Prostate gland (tissue), 2 donors: ENCODE data around the gene SGSM2. TPM values are rescaled to one million over a fixed set of nuclear protein-coding genes. Genes with fewer than 3 reads are reported as not detected.

Experiments used
- DNase-seq: peaks from one replicate; pipeline ENCODE4 v3.0.0-alpha.2; 2019; ENCODE audit warnings: low spot score
- H3K27ac ChIP-seq, 2 donors: fragments of 200-600 bp; sonication (generic); 2 replicates each; pipeline ENCODE4 v1.5.1; 2017 to 2019
- H3K27me3 ChIP-seq: fragments of 200-600 bp; sonication (generic); replicated peaks from 2 replicates; pipeline ENCODE4 v1.5.1; 2019; ENCODE audit not compliant: insufficient read depth
- H3K36me3 ChIP-seq, 2 donors: fragments of 200-600 bp; sonication (generic); 1 replicate in 1 of 2; 2 replicates in 1 of 2; pipeline versions ENCODE4 v1.5.1 to v1.8.1; 2017 to 2019
- H3K4me1 ChIP-seq: fragments of 200-600 bp; sonication (generic); replicated peaks from 2 replicates; pipeline ENCODE4 v1.5.1; 2019
- H3K4me3 ChIP-seq, 2 donors: fragments of 200-600 bp; sonication (generic); 2 replicates each; pipeline ENCODE4 v1.5.1; 2017 to 2019
- H3K9me3 ChIP-seq: fragments of 200-600 bp; sonication (generic); 2 replicates; pipeline ENCODE4 v1.5.1; 2017
- CTCF ChIP-seq, 4 experiments: fragments of 200-600 bp in 2 of 4; fragments of 450-650 bp in 2 of 4; sonication (generic) in 2 of 4; IDR thresholded peaks; 1 replicate in 3 of 4; 2 replicates in 1 of 4; pipeline ENCODE4 v1.5.1; 2016 to 2019; ENCODE audit warnings: antibody characterized with exemption in 4 of 4, mild to moderate bottlenecking in 2 of 4, moderate library complexity in 2 of 4
- POLR2A ChIP-seq: fragments of 450-650 bp; IDR thresholded peaks from one replicate; pipeline ENCODE4 v1.6.1; 2016; ENCODE audit warnings: antibody characterized with exemption, mild to moderate bottlenecking
- POLR2AphosphoS5 ChIP-seq: sonication (generic); formaldehyde crosslinking; IDR thresholded peaks from one replicate; pipeline ENCODE4 v1.6.1; 2017; ENCODE audit warnings: antibody characterized with exemption
- WGBS: methylation state at CpG from one replicate; pipeline ENCODE4 v1.1.5; 2018; 5-methylcytosine and 5-hydroxymethylcytosine counted together
- intact Hi-C: fragments of 100-400 bp; cut with DNase I; formaldehyde crosslinking; loops from one replicate; pipeline ENCODE4 v1.14.2; 2022
- total RNA-seq, 2 donors: library from RNA; depleted of rRNA; stranded (reverse); fragments of >200 nt; gene quantifications; one replicate each; pipeline ENCODE4 v1.1.0, GENCODE V29; 2016

Gene SGSM2
- total RNA-seq, 2 donors from 2014 or later = 118 to 172 TPM

DNA sequence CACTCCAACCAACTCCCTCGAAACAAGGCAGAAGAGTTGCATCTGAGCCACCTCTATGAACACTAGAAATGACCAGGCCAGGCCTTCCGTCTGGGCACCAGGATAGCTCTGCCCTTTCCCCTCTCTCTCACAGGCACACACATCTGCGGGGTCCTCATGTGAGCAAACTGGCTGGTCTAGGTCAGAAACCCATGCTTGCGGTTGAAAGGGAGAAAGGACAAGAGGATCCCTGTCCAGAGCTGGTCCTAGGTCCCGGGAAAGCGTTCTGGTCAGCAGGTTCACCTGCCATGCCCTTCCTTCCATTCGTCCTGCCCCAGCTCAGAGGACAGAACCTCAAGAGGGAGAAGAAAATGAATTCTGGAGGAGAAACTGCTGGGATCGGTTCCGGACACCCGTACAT is 60.9 kb downstream of the SGSM2 start:
- no peak for TF ChIP-seq POLR2AphosphoS5
- no peak for TF ChIP-seq CTCF (IDR thresholded peaks at IDR 0.05)
- no peak for TF ChIP-seq POLR2A
- DNase-seq = no peak
- peak overlapping the region in 1 of 2 donors; percentile 94 for H3K4me3 ChIP-seq
- no peaks in the 10 kb centered on the region for H3K27me3 ChIP-seq
- intact Hi-C loops = loop anchor here (10.0 kb wide), 1 partner anchor 343 kb away; the partner anchor contains the start of gene HIC1
- peak overlapping the region; percentile 97 to 99 for H3K27ac ChIP-seq
- no peaks in the 10 kb centered on the region for H3K9me3 ChIP-seq
- H3K4me1 ChIP-seq = peaks cover 46% of the 10 kb centered on the region
- H3K36me3 ChIP-seq = no peaks in the 10 kb centered on the region
- 77% methylated on average over 10 of the region's 10 CpGs for WGBS

- Histone ChIP-seq H3K36me3 (no peaks in the 10 kb centered on the region), H3K27me3 (no peaks in the 10 kb centered on the region), H3K27ac (peak overlapping the region; percentile 97 to 99), H3K9me3 (no peaks in the 10 kb centered on the region), H3K4me3 (peak overlapping the region; percentile 92 to 94), H3K4me1 (peaks cover 50% of the 10 kb centered on the region)
- WGBS = 12% methylated on average over 55 of the region's 55 CpGs
- TF ChIP-seq POLR2A = peak; percentile 10
- TF ChIP-seq CTCF (IDR thresholded peaks at IDR 0.05) = no peak
- peak; percentile 58 for TF ChIP-seq POLR2AphosphoS5
- DNase-seq = peak; percentile 61
- intact Hi-C loops = loop anchor here (10.0 kb wide), 1 partner anchor 344 kb away; the partner anchor contains the start of gene HIC1
These were observed 61.6 kb downstream of the SGSM2 start for GRCh38 chr17:2398655-2399571.

- intact Hi-C loops = loop anchor here (10.0 kb wide), 1 partner anchor 345 kb away; the partner anchor contains the start of gene HIC1
- peak; percentile 93 for TF ChIP-seq POLR2AphosphoS5
- peak; percentile 84 for TF ChIP-seq POLR2A
- TF ChIP-seq CTCF (IDR thresholded peaks at IDR 0.05) = peak in 1 of 4 experiments; percentile 12
- H3K27ac ChIP-seq = peak overlapping the region; percentile 97 to 99
- peaks cover 42% of the 10 kb centered on the region for H3K4me1 ChIP-seq
- H3K4me3 ChIP-seq = peak overlapping the region; percentile 92 to 94
- WGBS = under 1% methylated on average over 58 of the region's 82 CpGs
- H3K36me3 ChIP-seq = no peaks in the 10 kb centered on the region
- H3K27me3 ChIP-seq = no peaks in the 10 kb centered on the region
- peak; percentile 96 for DNase-seq
- no peaks in the 10 kb centered on the region for H3K9me3 ChIP-seq
These were observed 62.5 kb downstream of the SGSM2 start for GRCh38 chr17:2399572-2400473.

DNA sequence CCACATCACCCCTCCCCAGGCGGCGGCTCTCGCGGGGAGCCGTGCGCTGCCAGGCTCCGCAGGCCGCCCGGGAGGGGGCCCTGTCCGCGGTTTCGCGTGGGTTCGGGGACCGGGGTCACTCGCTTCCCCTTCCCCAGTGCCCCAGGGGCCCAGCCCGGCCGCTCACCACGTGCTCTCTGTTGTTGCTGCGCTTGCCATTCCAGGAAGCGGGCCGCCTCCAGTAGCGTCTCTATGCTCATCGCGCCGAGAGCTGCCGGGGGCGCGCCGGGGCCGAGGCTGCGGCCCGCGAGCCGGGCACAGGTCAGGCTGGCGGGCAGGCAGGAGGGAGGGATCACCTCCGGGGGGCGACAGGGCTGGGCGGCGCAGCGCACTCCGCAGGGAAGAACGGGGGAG is 63.2 kb downstream of the SGSM2 start:
- intact Hi-C loops = no loop called here
- H3K4me3 ChIP-seq = peak overlapping the region; percentile 92 to 94
- no peak for DNase-seq
- TF ChIP-seq POLR2AphosphoS5 (no peak), POLR2A (no peak), CTCF (IDR thresholded peaks at IDR 0.05) (no peak)
- H3K27ac ChIP-seq = peak overlapping the region; percentile 97 to 99
- H3K36me3 ChIP-seq = no peaks in the 10 kb centered on the region
- H3K27me3 ChIP-seq = no peaks in the 10 kb centered on the region
- H3K4me1 ChIP-seq = peaks cover 36% of the 10 kb centered on the region
- no peaks in the 10 kb centered on the region for H3K9me3 ChIP-seq
- WGBS = 0% methylated on average over 43 of the region's 43 CpGs
